GM21526 (cell line): ENCODE measurements around the gene SMIM33.
"Not testable (repeated sequence)": the region's sequence is repeated elsewhere in the genome, so short reads cannot be mapped to it uniquely, and the experiment has no call there.

Experiments used
- ATAC-seq: cut with Tn5 transposase; IDR thresholded peaks from one replicate; pipeline ENCODE4 v1.9.1; 2021; ENCODE audit warnings: moderate library complexity; ENCODE audit not compliant: unreplicated experiment, low FRiP score

Gene SMIM33

GRCh38 chr5:139456776-139457175 lies 14.0 kb upstream of the SMIM33 start:
- no peak for ATAC-seq

GRCh38 chr5:139457241-139457640 lies 13.6 kb upstream of the SMIM33 start:
- no peak for ATAC-seq

DNA sequence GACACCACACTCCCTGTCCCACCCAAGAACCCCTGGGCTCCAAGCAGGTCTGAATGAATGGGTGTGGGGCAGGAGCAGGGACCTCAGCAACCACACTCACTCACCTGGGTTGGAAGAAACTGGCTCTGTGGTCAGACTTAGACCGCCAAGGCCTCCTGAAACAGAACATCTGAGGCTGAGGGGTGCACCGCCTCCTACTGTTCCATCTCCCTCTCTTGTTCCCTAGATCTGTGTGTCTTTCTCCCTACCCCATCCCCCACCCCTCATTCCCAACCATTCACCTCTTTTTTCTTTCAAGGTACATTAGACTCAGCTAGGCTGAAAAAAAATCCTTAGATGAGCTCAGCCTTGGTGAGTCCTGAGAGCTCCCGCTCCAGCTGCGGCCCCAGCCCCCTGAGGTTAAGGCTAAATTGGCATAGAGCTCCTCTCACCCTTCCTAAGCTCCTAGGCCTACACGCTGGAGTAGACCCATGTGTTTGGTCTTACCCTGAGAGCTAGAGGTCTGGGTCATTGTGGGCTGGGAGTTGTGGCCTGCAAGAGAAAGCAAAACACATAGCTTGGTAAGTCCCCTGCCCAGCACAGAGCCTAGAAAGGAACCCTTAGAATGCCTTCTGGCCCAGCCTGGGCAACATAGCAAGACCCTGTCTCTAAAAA lies 13.0 kb upstream of the SMIM33 start:
- no peak for ATAC-seq

DNA sequence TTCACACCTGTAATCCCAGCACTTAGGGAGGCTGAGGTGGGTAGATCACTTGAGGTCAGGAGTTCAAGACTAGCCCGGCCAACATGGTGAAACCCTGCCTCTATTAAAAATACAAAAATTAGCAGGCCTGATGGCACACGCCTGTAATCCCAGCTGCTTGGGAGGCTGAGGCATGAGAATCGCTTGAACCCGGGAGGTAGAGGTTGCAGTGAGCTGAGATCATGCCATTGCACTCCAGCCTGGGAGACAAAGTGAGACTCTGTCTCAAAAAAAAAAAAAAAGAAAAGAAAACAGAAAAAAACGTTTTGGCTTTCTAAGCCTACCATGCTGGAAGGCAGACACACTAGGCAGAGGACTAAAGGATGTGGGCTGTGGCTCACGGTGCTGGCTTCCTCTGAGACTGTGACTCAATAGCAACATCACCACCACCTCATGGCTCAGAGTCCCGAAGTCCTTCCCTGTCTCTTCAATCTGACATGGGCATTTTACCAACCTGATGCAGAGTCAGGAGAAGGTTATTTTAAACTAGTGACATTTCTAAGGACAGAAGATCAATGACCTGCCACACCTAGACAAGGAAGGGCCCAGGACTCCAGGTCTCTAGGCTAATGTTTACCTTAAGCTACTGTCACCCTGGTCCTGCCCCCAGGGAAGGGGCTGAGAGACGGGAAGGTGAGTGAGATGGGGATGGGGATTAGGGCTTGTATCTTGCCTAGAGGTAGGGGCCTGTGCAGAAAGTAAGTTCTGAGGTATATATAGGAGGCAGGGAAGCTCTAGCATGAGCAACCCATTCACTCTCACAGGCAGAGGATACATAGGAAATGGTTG lies 12.0 kb upstream of the SMIM33 start:
- ATAC-seq: peak; percentile 51

DNA sequence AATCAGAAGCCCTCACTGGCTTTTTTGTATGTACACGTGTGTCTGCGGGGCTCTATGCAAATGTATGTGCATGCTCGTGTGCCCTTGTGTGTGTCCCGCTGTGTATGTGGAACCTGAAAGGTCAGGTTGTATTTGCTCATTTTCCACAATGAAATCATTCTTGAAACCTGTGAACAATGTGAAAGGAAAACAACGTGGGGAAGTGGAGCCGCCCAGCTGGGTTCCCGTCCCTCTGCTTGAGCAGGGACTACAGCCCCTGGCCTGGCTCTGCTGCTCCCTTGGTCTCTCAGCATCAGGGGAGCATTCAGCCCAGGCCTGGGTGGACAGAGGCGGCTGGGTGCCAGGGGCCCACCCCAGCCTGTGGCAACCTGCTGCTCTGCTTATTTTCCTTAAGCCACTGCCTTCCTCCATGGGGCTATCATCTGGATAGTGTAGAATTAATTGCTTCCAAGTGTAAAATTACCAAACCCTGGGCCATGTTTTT lies 11.3 kb upstream of the SMIM33 start:
- ATAC-seq: no peak

DNA sequence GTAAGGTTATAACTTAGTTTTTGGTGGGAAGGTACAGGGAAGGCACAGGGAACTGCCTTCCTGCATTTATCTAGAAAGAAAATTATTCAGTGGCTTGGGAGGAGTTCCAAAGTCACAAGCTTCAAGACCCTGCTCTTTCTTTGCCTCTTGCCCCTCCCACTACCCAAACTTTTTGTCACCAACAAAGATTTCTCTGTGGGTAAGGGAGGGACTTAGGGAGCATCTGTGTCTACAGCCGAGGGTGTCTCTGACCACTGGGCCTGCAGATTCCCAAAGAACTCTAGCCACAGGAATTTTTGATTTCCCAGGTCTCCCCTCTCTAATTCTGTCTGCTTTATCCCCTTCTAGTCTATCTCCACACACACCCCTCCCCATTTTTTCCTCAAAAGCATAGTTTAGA lies 10.3 kb upstream of the SMIM33 start:
- no peak for ATAC-seq

DNA sequence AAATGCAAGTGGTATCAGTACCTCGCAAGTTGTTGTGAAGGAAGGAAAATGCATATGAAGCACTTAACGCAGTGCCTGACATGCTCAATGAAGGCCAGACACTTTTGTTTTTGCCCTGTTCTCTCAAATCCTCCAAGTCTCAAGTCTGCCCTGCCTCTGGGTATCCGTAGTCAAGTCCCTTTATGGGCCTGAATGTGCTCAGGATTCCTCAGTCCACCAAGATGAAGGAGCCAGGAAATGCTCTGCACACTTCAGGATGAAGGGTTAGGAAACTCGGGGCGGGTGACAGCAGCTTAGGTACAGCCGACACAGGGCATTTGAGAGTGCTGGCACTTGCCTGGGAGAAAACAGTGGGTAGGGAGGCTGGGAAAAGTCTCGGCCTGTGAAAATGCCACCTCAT lies 9.6 kb upstream of the SMIM33 start:
- no peak for ATAC-seq

DNA sequence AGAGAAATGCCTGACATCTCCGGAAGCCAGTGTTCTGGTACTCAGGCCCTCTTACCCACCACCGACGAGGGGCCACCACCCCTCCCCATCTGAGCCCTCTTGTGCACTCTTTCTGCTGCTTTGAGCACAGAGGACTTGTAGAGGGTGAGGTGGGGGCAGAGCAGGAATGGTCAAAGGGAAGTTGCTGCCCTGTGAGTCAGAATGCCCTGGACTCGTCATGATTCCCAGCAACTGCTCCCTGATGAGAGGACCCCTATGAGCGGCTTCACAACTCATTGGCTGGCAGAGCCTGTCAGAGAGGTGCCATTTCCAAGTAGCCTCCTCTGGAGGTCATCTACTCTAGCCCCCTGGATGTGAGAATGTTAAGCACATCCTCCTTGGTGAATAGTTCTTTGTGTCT lies 9.1 kb upstream of the SMIM33 start:
- ATAC-seq: no peak

DNA sequence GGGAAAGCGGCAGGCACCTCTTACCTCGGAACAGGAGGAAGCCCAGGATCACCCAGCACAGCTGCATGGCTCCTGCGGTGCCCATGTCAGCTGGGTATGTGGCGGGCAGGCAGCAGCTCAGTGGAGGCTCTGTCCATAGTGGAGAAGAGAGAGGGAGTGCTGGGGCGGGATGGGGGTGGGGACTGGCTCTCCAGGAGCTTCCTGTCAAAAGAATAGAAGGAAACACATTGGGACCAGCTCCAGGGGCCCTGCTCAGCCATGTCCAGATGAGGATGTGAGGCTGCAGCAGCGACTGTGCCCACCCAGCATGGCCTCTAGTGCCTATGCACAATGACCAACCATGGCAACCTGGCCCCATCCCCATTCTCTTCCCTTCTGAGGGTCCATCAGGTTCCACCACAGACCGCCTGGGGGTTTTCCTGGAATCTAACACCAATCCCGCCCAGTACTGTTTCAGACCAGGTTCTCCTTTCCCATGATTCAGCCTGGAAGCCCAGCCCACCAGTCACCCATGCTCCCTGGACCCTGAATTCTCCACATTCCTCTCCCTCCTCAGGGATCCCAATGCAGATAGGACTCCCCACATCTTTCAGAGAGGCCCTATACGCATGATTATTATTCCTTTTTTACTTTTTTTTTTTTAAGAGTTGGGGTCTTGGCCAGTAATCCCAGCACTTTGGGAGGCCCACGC lies 8.1 kb upstream of the SMIM33 start, which contains the start of gene ECSCR:
Gene ECSCR (minus strand): TSS at position 158 of the 691 bp plus-strand sequence. CDS start 73 bp downstream, at position 85.
- ATAC-seq: no peak

- ATAC-seq: no peak
Observed at GRCh38 chr5:139468421-139468931, 2.3 kb upstream of the SMIM33 start.

GRCh38 chr5:139472386-139473030 lies 1.7 kb downstream of the SMIM33 start:
- no peak for ATAC-seq

- no peak for ATAC-seq
Observed at GRCh38 chr5:139473105-139473504, 2.3 kb downstream of the SMIM33 start.

DNA sequence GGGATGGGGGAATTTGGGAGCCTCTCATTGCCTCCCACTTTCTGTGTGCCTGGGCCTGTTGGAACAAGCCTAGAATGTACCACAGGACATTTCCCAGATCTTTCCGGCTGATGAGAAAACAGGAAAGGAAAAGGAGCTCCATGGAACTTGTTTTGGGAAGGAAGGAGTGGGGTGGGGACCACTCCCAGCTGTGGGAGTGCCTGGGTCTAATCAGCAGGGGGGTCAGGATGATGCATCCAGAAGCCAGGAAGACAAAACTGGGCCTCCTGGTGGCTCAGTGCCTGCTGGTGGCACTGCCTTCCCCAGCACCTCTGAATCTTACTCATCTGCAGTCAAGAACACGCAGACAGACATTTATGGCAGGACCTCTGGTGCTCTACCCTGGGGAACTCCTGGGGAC lies 2.8 kb downstream of the SMIM33 start:
- ATAC-seq: no peak

DNA sequence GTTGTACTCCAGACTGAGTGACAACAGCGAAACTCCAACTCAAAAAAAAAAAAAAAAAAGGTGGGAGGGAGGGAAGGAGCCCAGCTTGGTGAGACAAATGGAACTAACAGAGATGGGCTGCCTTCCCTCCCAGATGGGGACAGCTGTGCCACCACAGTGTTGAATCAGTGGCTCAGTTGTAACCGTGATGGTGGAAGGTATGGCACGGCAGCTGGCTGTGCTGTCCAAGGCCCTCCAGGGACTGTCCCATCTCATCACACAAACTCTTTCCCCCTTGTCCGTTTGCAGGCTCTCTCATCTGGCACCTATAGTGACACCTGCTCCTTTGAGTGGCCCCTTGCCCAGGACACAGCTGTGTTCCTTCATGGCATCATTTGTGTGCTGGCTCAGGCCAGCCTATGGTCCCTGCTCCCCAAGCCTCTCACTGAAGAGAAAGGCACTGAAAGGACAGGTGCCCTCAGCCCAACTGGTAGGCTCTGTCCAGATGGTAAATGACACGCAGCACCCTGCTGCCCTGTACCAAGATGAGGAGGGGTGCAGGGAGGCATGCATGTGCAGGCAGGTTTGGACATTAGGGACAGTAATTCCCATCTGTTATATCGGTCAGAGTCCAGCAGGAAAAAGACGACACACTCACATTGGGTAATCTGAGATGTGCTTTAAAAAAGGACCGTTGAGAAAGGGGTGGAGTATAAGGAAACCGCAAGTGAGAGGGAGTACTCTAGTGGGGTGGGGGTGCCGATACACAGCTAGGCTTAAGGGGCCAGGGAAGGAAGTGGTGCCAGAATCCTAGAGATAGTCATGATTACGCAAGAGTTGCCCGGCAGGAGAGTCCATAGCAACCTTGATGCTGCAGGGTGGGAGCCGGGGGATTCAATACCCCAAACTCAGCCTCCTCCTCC lies 4.3 kb downstream of the SMIM33 start:
- ATAC-seq: no peak

DNA sequence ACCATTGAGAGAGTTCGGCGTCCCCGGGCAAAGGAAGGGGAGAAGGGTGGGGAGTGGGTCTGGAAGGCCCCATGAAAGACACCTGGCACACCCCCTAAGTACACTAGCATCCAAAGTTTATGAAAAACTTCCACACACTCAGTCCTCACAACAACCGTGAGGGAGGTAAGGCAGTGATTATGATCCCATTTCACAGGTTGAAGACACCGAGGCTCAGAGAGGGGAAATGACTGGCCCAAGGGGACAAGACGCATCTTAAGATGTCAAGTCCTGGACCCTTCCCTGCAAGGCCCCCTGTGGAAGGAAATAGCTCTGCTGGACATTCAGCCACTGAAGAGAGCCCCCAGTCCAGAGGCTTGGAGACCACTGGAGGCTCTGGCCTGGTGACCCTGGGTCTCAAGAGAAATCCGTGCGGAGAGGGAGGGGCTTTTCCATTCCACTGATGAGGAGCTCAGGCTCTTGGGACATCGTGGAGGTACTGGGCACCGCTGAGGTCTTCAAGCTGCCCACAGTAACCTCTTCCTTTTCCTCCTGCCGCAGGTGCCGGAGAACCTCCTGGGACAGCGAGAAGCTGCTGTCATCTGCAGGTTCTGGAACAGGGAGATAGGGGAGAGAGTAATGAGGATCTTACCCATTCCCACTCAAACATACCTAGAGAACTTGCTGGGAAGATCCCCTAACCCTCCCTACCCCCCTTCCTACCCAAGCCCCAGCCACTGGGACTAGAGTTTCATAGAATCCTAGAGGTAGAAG lies 5.2 kb downstream of the SMIM33 start:
- no peak for ATAC-seq

- ATAC-seq: not testable (repeated sequence)
Observed at GRCh38 chr5:139478657-139479423, 8.0 kb downstream of the SMIM33 start.

DNA sequence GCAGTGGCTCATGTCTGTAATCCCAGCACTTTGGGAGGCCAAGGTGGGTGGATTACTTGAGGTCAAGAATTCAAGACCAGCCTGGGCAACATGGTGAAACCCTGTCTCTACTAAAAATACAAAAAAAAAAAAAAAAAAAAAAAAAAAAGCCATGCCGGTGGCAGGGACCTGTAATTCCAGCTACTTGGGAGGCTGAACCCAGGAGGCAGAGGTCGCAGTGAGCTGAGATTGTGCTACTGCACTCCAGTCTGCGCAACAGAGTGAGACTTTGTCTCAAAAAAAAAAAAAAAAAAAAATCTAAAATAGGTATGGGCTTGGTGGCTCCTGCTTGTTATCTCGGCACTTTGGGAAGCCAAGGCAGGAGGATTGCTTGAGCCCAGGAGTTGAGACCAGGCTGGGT lies 8.9 kb downstream of the SMIM33 start:
- ATAC-seq: not testable (repeated sequence)

DNA sequence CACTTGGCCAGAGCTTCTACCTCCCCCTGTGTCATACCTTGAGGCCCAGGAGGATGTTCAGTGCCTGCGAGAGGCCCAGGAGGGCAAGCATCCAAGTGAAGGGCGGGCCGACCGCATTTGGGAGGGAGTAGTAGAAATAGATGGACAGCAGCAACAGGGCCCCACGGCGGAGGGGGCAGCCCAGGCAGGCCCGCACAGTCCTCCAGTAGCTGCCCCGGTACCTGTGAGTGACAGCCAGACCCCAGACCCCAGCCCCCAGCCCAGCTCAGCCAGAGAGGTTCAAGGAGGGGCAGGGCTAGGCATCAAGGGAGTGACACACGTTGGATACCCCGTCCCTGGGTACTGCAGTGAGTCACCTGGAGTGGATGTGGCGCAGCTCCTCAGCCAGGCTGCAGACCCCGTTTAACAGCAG lies 10.3 kb downstream of the SMIM33 start:
- no peak for ATAC-seq
